GM04504 (cell line): ENCODE results near the gene TGM2.

Experiments
- DNase-seq: peaks from one replicate; pipeline ENCODE4 v3.0.0-alpha.2; 2012; ENCODE audit warnings: low read depth

Gene TGM2

DNA sequence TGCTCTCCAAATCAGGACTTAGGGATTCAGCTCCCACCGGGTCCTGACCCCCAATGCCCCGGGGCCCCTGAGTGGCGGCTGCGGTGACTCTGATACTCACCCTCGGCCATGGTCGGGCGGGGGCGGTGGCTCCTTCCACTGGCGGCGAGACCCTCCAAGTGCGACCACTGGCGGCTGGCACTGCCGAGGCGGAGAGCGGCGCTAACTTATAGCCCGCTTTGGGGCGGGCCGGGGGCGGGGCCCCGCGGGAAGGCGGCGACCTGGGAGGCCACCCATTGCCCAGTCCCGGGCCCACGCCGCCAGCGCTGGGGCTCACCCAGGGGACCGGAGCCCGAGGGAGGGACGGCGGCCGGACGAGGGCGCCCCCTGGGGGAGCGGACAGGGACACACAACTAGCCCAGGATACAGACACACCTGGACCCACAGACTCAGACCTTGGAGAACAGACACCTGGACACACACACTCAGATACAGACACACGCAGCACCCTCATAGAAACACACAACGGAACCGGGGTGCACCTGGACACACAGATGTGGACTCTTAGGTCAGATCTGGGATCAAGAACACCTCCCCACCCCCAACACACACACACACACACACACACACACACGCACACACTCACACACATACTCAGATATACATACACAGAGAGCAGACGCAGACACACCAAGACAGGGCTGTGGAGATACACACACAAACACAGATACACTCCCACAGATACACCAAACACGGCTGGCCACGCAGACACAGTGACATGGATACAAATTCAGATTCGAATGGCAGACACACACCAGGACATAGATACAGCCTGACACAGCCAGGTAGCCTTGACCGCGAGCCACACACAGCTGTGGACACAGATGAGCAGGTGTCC lies at the start of gene TGM2:
Gene TGM2 (minus strand): TSS at position 182 of the 877 bp plus-strand sequence. CDS start 72 bp downstream, at position 110.
- DNase-seq = no peak

DNA sequence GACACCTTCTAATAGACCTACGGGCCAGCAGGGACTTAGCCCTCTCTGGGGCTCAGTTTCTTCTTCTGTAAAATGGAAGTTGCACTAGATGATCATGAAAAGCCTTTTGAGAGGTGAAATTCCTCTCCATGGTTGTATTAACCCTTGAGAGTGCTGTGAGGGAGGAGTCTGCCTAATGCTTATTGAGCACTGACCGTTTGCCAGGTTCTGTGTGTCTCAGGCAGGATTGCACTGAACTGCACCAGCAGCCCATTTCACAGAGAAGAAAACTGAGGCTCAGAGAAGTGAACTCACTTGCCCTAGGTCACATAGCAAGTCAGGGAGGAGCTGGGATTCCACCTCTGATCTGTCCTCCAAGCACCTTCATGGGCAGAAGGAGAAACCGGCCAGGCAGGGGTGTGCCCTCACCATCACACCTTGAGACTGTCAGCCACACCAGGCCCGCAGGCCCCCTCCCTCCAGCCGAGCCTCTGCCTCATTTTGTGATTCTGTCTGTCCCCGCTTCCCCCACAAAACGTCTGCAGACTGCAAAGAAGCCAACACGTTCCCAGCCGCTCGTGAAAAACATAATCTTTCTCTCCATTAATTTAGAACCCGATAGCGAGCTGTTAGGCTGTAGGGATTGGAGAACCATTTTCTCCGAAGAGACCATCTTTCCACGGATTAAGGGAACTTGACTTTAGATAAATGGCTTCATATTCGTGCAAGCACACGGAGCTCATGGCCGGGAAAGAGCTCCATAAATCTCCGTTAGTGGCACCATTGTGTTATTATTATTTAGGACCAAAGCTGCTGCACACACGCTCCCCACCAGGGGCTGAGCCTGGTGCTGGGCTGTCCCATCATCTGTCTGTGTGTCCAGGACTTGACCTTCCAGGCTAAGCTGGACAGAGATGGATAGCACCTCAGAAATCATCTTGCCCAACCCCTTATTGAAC lies 49.5 kb upstream of the TGM2 start:
- DNase-seq = no peak

DNA sequence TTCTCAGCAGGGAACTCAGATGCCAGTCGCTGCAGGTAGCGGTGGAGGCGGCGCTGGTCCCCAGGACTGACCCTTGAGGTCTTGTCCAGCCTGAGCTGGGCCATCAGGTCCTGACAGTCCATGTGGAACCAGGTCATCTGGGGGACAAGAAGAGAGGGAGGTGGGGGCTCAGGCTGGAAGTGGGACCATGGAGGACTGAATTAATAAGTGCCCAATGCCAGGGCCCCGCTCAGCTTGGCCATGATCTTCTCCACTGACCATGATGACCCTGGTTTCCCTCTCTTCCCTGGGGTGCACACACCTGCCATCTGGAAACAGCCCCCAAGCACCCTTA lies 48.5 kb upstream of the TGM2 start:
- DNase-seq = no peak

- DNase-seq = no peak
These were observed 47.9 kb upstream of the TGM2 start for GRCh38 chr20:38212806-38213606.

DNA sequence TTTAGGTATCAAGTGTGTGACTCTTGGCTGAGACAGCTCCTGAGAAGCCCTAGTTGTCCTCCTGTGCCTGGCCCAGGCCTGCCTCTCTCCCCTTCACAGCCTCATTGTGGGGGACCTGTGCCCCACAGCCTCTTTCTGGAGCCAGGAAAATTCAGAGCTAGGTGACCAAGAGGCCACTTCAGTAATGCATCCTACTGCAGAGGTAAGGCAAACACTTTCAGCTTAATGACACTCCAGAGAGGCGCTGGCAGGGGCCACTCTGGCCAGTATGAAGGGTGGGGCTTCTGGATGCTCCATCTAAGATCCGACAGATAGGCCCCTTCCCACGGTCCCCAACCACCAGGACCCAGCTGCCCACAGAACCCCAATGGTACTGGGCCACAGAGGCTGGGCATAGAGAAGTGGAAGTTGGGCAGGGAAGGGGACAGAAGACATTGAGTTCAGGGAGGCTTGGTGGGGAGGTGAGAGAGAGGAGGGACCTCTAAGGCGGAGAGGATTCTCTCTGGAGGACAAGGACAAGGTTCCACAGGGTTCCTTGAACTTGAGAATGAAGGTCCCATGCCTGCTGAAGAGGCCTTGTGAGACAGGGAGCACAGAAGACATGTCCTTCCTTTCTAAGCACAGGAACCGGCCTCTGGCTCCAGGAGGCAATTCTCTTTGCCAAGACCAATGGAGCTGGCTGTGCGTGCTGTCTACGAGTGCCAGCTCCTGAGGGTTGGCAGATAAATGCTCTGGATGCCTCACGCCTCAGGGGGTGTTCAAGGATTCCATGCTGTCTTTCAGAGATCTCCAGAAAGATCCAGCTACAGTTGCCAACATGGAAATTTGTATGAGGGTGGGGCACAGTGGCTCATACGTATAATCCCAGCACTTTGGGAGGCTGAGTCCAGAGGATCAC lies 46.4 kb upstream of the TGM2 start:
- DNase-seq = no peak

DNA sequence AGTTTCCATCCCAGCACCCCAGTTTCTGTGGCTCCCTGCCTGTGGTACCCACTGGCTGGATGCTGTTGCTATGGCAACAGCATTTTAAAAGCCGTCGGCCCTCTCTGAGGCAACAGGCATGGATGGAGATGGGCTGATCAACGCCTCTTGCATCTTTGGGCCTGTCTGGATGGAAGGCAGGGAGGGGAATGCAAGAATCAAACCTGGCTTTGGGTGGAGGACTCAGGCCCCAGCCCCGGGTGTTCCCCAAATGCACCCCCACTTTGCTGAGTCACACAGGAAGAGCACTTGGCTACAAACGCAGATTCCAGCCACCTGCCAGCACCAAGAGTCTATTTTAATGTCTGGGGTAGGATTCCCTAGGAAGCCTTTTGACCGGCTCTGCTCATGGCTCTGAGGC lies 45.7 kb upstream of the TGM2 start:
- no peak for DNase-seq

GRCh38 chr20:38209736-38210405 lies 44.8 kb upstream of the TGM2 start:
- DNase-seq = no peak

DNA sequence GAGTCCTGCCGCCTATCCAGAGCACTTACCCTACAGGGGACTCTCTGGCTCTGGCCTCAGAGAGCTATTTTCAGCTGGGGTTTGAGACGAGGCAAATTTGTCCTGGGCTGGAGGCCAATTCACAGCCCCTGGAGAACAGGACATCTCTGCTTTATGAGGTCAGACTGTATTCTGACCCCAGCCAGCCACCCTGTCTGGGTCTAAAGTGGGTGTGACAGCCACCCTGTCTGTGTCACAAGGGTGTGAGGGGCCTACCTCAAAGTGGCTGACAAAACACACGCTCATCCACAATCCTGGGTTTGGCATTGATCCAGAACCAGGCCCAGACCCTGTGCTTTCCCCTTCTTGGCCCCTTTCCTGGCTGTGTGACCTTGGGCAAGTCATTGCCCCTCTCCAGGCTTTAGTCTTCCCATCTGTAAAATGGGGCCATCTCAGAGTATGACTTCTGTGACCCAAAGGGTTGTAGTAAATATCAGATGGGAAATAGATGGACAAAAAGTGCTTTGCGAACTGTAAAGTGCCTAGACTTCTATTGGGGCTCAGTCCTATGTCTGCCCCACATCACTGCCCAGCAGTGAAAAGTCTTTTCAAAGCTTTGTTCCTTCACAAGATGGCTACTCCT lies 44.1 kb upstream of the TGM2 start:
- no peak for DNase-seq

DNA sequence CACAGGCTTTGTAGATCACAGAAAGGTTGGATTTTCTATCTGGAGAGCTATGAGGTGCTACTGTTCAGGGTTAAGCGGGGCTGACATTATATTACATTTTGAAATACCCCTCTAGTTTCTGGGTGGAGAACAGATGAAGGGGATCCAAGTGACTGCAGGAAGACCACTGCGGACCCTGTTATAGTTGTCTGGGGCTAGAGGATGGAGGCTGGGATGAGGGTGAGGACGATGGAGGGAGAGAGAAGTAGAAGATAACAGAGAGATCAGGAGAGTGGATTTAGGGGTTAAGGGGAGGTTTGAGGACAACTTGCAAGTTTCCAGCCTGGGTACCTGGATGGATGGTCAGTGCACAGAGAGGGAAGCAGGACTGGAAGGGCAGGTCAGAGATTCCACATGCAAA lies 43.5 kb upstream of the TGM2 start:
- no peak for DNase-seq

DNA sequence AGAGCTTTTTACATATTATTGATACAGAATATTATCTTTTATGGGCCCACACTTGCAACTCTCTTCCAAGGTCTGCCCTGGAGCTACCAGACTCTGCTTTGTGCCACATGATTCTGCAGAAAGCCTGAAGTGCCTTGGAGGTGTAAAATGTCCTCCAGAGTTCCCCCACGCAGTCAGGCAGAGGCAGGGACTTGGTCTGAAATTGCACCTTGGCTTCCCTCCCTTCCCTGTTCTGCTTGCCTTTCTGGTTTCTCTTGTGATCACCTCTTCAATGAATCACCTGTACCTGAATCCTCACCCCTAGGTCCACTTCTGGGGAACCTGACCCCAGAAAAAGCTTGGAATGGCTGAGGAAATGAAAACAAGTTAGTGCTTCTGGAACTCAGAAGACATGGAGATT lies 43.0 kb upstream of the TGM2 start:
- DNase-seq = no peak

- no peak for DNase-seq
These were observed 42.6 kb upstream of the TGM2 start for GRCh38 chr20:38207621-38208020.

- DNase-seq = no peak
These were observed 39.9 kb upstream of the TGM2 start for GRCh38 chr20:38205001-38205400.

GRCh38 chr20:38203981-38204357 lies 38.9 kb upstream of the TGM2 start:
- DNase-seq = no peak

DNA sequence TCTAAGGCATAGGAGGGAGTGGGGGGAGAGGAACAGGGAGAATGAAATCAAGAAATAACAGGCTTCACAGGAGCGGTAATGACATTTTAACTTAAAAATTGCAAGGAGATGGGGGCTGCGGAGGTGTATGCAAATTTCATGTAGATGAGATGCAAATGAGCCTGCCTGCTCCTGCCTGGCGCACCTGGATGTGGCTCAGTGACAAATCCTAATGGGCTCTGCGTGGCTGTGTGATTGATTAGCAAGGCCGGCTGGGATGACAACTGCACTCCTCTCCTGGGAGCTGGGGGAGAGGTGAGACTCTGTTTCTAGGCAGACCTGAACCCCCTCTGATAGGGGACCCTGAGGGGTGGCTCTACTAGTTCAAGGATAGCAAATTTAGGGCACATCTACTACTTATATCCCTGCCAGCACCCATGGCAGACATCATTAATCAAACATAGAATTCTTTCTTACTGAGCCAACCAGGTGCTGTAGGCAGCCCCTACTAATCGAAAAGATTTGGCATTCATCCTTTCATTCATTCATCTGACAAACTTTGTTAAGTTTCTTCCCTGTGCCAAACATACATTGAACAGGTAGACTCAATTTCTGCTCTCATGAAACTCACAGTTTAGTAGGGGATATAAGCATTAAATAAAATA lies 38.4 kb upstream of the TGM2 start:
- no peak for DNase-seq

DNA sequence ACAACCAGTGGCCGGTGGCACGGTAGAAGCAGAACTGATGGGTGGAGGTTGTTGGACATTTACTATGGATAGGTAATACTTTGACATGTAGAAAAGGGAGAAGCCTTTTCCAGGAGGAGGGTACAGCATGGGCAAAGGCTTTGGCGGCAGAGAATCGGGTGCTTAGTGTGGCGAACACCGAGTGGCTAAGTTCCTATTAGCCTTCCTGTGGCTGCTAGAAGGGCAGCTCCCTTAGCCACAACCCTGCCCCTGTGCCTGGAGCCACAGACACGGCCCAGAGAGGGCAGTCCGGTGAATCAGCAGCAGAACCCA lies 37.9 kb upstream of the TGM2 start:
- no peak for DNase-seq

- DNase-seq = no peak
These were observed 37.3 kb upstream of the TGM2 start for GRCh38 chr20:38202153-38202981.

- no peak for DNase-seq
These were observed 36.3 kb upstream of the TGM2 start for GRCh38 chr20:38201356-38201755.

GRCh38 chr20:38200646-38201045 lies 35.6 kb upstream of the TGM2 start:
- DNase-seq = no peak
